Colonic mucosa (tissue), 4 donors: ENCODE measurements around the gene CRADD. TPM values are rescaled to one million over a fixed set of nuclear protein-coding genes. Genes with fewer than 3 reads are reported as not detected.

Experiments used
- DNase-seq: peaks from one replicate; pipeline ENCODE4 v3.0.0-alpha.2; 2020
- H3K27ac ChIP-seq: fragments of 200-600 bp; one replicate; pipeline ENCODE4 v1.8.0; 2021
- H3K27me3 ChIP-seq: fragments of 200-600 bp; one replicate; pipeline ENCODE4 v1.8.0; 2021
- H3K36me3 ChIP-seq: fragments of 200-600 bp; one replicate; pipeline ENCODE4 v1.8.0; 2021
- H3K4me1 ChIP-seq: fragments of 200-600 bp; one replicate; pipeline ENCODE4 v1.8.0; 2021; ENCODE audit warnings: mild to moderate bottlenecking
- H3K4me3 ChIP-seq: fragments of 200-600 bp; one replicate; pipeline ENCODE4 v1.8.0; 2021
- H3K9ac ChIP-seq, 2 donors: one replicate each; pipeline ENCODE4 v1.7.0; 2013; ENCODE audit warnings: control low read depth in 2 of 2, low read depth in 2 of 2, low read length in 2 of 2
- H3K9me3 ChIP-seq: fragments of 200-600 bp; one replicate; pipeline ENCODE4 v1.8.0; 2021
- intact Hi-C: fragments of 100-400 bp; cut with DNase I; formaldehyde crosslinking; loops from one replicate; pipeline ENCODE4 v1.14.1; 2022
- total RNA-seq, 2 donors: library from RNA; stranded (reverse); fragmentation: NEBNext Ultra II Directional in 1 of 2; extraction: Animal tissue kit (Norgen Biotek cat#: 25700) in 1 of 2; gene quantifications; one replicate each; pipeline ENCODE4 v1.2.1, GENCODE V29; 2021
- TF ChIP-seq, protein P1 (sequence below): fragments of 200-600 bp; IDR thresholded peaks from one replicate; pipeline ENCODE4 v1.8.0; 2022; ENCODE audit warnings: antibody characterized with exemption, mild to moderate bottlenecking
- donor health status: healthy.
- donor health status: DM: no; HTN: no; CAD: no.
- donor health status: DM: no; HTN: no; CAD: no.

CRADD gene
- total RNA-seq, 2 donors from 2014 or later, result 18.2 to 23.9 TPM

DNA sequence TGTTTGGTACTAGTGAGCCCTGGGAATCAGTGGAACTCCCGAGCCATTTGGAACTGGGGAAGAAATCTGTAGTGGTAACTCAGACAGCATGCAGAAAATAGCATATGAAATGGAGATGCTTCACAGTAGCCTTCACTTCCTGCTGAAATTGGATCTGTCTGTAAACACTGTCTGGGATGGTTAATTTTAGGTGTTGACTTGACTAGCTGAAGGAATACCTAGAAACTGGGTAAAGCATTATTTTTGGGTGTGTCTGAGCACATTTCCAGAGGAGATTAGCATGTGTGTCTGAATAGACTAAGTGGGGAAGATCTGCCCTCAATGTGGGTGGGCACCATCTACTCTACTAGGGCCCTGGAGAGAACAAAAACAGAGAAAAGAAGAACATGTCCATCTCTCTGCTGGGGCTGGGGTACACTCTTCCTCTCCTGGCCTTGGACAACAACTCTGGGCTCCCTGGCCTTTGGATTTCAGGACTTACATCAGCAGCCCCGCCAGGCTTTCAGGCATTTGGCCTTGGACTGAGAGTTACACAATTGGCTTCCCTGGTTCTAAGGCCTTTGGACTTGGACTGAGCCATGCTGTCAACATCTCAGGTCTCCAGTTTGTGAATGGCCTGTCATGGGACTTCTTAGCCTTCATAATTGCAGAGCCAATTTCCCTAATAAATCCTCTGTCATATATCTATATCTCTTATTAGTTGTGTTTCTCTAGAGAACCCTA is 14.0 kb upstream of the CRADD start:
- TF ChIP-seq, protein P1, sequence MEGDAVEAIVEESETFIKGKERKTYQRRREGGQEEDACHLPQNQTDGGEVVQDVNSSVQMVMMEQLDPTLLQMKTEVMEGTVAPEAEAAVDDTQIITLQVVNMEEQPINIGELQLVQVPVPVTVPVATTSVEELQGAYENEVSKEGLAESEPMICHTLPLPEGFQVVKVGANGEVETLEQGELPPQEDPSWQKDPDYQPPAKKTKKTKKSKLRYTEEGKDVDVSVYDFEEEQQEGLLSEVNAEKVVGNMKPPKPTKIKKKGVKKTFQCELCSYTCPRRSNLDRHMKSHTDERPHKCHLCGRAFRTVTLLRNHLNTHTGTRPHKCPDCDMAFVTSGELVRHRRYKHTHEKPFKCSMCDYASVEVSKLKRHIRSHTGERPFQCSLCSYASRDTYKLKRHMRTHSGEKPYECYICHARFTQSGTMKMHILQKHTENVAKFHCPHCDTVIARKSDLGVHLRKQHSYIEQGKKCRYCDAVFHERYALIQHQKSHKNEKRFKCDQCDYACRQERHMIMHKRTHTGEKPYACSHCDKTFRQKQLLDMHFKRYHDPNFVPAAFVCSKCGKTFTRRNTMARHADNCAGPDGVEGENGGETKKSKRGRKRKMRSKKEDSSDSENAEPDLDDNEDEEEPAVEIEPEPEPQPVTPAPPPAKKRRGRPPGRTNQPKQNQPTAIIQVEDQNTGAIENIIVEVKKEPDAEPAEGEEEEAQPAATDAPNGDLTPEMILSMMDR, result no peak
- H3K27ac ChIP-seq, result no peak overlapping the region
- intact Hi-C loops, result no loop called here
- H3K9me3 ChIP-seq, result no peaks in the 10 kb centered on the region
- H3K27me3 ChIP-seq, result no peaks in the 10 kb centered on the region
- H3K4me1 ChIP-seq, result no peaks in the 10 kb centered on the region
- no peaks in the 10 kb centered on the region for H3K36me3 ChIP-seq
- H3K9ac ChIP-seq, result no peak overlapping the region
- H3K4me3 ChIP-seq, result no peak overlapping the region
- no peak for DNase-seq

DNA sequence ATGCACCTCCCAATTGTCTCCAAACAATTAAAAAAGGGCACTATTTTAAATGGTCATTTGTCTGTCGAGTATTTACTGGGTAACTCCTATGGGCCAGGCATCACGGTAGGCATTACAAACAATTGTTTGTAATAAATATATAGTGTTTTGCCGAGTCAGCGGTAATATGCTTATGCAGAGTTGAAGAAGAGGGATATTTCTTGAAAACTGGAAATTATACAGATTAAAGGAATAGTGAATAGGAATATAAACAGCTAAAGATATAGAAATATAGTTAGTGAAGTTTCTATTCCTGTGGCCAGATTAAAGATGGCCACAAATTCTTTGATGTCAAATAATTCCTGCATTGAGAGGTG is 13.5 kb upstream of the CRADD start:
- no peak for DNase-seq
- H3K9ac ChIP-seq, result no peak overlapping the region
- H3K36me3 ChIP-seq, result no peaks in the 10 kb centered on the region
- no peak overlapping the region for H3K4me3 ChIP-seq
- no peaks in the 10 kb centered on the region for H3K9me3 ChIP-seq
- TF ChIP-seq, protein P1, result no peak
- intact Hi-C loops, result no loop called here
- H3K27ac ChIP-seq, result no peak overlapping the region
- H3K4me1 ChIP-seq, result no peaks in the 10 kb centered on the region
- H3K27me3 ChIP-seq, result no peaks in the 10 kb centered on the region

DNA sequence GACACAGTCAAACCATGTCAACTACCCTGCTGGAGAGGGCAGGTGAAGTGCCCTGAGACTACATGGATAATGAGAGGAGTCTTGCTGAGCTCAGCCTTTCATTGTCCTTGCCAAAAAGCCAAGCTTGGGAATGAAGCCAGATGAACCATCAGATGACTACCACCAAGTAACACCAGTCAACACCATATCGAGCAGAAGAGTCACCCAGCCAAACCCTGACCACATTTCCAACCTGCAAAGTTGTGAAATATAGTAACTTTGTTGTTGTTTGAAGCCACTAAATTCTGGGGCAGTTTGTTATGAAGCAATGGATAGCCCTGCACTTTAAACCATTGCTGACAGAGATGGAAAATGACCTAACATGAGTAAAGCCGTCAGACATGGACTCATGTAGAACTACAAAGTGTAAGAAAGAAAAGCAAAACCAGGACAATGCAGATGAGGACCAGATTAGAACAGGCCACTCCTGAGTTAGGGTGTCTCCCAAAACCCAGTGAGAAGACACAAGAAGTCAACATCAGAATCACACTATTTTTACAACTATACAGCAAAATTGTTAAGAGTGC is 12.5 kb upstream of the CRADD start:
- H3K36me3 ChIP-seq, result no peaks in the 10 kb centered on the region
- no peak overlapping the region for H3K27ac ChIP-seq
- no peaks in the 10 kb centered on the region for H3K27me3 ChIP-seq
- TF ChIP-seq, protein P1, result no peak
- intact Hi-C loops, result no loop called here
- no peak for DNase-seq
- H3K9ac ChIP-seq, result no peak overlapping the region
- H3K4me1 ChIP-seq, result no peaks in the 10 kb centered on the region
- H3K9me3 ChIP-seq, result no peaks in the 10 kb centered on the region
- H3K4me3 ChIP-seq, result no peak overlapping the region

DNA sequence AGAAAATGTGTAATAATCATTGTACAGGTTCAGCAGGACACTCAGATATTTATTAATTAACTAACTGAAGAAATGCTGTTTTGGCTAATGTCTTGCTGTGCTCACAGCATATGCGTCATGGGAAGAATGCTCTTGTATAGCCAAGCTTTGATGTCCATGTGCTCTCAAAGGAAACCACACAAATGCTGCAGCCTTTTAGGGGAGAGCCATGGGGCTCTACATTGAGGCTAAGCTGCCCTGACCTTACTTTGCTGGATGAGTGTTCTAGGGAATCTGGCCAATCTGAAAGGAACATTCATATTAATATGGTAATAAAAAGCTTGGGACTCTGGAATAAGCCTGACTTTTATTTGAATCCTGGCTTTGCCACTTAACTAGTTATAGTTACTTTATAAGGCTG is 9.5 kb upstream of the CRADD start:
- Histone ChIP-seq H3K36me3 (no peaks in the 10 kb centered on the region), H3K4me3 (no peak overlapping the region), H3K4me1 (no peaks in the 10 kb centered on the region), H3K9ac (no peak overlapping the region), H3K9me3 (no peaks in the 10 kb centered on the region), H3K27ac (no peak overlapping the region), H3K27me3 (no peaks in the 10 kb centered on the region)
- DNase-seq, result no peak
- intact Hi-C loops, result no loop called here
- TF ChIP-seq, protein P1, result no peak

DNA sequence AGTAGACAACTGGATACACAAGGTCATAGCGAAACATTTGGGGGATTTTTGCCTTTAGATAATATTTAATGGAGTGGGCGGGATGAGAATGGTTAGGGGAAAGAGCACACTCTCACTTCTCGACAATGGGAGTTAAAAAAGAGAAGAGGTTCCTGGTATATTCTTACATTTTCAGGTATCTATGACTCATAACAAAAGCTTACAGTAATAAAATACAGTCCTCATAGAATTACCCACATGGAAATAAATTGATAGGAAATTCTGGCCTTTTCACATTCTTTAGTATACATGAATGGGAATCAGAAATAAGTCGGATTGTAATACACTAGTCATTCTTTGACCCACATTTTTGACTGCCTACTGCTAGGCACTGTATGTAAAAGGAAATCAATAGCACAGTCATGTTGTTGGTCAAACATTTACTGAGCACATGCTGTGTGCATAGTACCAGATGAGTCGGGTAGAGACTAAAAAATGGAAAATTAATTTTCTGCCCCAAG is 8.2 kb upstream of the CRADD start:
- TF ChIP-seq, protein P1, result no peak
- intact Hi-C loops, result no loop called here
- H3K27ac ChIP-seq, result no peak overlapping the region

More for the DNA sequence above, 8.2 kb upstream of the CRADD start:
- Histone ChIP-seq H3K9me3 (no peaks in the 10 kb centered on the region), H3K4me1 (no peaks in the 10 kb centered on the region), H3K27me3 (no peaks in the 10 kb centered on the region), H3K4me3 (no peak overlapping the region), H3K36me3 (no peaks in the 10 kb centered on the region), H3K9ac (no peak overlapping the region)
- DNase-seq, result no peak
